GM21423 (cell line): ENCODE data around the gene ZC3H8.

Source experiments
- ATAC-seq: cut with Tn5 transposase; IDR thresholded peaks from one replicate; pipeline ENCODE4 v1.9.1; 2021; ENCODE audit warnings: mild to moderate bottlenecking, moderate library complexity; ENCODE audit not compliant: unreplicated experiment

Gene ZC3H8

DNA sequence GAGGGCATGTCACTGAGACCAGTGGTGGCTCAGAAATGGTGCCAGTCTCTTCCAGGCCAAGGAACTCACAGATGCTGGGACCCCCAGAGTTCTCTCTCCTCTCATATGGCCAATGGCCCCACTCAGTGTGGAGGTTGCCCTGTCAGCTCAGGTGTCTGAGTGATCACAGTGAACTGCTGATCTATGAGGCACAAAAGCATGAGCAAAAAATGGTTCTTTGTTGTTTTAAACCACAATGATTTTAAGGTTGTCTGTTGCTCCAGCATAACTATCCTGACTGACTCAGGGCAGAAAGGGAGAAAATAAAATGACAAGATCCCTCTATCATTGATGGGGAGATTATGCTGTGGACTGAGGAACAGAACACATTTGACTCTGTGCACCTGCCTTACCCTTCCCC, 58.9 kb downstream of the ZC3H8 start:
- ATAC-seq: no peak

DNA sequence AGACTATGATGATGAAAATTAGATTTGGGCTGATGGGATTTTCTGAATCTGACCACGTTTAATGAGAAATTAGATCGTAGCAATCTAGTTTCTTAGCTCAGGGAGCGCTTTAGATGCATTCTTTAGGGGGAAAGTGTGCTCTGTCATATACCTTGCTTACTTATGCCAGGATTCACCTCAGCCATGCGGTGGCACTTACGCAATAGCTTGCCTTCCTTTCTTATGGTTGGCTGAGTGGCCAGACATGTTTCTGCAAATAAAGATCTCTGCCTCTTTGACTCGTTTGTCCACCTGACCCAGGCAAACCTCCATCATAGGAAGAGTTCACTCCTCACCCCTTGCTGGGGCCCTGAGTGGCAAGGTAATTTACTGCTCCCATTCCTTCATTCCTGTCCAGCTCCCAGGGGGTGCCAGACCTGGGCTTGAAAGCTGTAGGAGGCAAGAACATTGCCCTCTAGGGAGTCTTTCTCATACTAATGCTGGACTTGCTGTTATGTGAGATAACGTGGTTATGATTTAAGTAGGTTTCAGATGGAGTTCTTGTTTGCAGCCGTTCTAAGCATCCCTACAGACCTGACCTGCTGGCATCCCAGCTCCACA, 59.6 kb downstream of the ZC3H8 start:
- no peak for ATAC-seq

DNA sequence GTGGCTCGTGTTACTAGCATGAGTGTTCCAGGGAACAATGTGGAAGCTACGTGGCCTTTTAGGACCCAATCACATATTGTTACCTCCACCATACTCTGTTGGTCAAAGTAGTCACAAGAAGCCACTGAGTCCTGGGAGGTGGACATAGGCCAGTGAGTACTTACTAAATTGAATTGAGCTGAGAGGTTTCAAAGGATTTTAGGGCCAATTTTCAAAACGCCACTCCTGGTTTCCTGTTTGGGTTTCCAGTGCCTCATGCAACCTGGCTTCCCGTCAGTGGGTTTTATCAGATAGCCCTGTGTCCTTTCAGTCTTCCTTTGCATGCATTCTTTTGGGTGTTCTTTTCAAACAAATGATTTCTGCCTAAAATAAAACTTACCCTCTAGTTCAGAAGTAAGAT, 60.4 kb downstream of the ZC3H8 start:
- no peak for ATAC-seq

DNA sequence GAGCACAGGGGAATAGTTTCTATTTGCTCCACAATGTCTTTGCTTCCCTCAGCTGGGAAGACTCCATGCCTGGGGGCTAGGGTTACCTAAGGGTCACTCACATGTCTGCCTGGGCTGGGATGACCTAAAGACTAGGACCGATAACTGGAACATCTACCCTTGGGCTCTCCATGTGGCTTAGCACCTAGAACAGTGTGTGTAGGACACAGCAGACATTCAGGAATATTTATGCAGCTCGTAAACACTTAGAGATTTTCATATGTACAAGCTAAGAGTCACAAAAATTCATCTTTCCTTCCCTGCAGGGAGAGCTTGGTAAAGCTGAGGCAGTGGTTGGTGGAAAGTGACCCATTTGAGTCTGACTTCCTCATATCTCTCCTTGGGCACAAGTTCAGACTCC, 60.8 kb downstream of the ZC3H8 start:
- no peak for ATAC-seq

DNA sequence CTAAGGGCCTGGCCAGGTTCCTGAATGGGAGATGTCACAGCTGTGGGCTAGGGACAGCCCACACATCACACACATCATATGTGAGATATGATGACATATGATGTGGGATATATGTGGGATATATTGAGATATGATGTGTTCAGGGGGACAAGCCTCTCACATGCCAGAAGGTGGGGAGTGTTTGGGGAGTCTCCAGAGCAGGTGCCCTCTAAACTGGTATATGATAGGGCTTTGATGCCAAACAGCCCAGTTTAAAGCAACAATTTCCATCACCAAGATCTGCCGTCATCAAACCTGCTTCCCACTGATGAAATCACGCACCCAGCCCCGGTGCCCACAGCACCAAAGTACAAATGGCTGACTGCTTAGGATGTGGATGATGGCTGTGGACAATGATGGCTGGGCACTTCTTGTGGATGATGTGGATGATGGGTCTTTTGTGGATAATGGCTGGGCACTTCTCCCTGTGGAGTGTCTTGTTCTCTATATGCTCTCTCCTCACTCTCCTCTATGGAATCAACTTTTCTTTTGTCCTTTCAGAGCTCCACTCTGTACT, 65.8 kb downstream of the ZC3H8 start:
- ATAC-seq: no peak

DNA sequence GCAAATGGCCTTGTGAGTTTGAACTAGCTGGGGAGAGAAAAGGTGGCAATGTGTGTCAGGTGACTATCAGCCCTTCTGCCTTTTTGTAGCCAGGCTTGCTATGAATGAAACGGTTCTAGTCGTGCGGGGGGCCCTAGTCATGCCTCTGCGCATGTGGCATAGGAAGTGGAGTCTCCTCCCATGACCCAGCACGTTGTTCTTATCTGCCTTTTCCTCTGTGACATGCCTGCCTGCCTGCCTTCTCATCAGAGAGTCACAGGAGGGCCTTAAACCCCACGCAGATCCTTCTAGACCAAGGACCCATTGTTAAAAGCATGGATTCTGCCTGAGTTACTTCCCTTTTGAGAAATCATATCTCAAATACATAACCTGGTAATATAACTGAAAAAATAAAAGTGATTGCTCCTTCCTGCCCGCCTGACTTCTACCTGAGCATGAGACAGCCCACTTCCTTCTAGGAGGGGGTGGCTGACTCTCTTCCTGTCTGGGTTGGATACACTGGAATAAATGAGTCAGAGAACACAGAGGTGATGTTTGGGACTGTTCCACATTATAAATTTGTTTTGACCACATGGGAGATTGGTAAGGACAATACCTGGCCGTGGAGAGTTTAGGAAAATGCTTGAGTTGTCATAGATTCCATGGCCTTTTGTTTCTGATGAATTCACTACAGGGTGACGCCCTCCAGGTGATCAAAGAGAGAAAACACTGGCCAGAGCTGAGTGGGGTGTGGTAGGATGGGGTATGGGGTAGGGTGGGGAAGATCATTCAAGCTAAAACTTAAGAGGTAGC, 66.8 kb downstream of the ZC3H8 start:
- ATAC-seq: no peak

DNA sequence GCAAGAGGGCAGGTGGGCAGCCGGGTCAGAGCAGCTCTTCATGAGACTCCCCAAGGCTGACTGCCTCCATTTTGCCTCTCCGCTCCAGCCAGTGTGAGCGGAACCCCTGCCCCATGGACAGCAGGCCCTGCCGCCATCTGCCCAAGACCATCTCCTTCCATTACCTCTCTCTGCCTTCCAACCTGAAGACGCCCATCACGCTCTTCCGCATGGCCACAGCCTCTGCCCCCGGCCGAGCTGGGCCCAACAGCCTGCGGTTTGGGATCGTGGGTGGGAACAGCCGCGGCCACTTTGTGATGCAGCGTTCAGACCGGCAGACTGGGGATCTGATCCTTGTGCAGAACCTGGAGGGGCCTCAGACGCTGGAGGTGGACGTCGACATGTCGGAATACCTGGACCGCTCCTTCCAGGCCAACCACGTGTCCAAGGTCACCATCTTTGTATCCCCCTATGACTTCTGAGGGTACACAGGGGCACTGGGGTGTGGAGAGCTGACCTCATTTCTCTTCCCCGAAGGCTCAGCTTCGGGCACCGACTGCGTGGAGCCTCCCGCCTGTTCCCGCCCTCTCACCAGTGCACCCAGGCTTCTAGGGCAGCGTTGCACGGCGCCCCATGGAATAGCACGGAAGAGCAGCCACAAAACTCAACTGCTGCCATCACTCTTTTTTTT, 67.7 kb downstream of the ZC3H8 start:
- no peak for ATAC-seq

DNA sequence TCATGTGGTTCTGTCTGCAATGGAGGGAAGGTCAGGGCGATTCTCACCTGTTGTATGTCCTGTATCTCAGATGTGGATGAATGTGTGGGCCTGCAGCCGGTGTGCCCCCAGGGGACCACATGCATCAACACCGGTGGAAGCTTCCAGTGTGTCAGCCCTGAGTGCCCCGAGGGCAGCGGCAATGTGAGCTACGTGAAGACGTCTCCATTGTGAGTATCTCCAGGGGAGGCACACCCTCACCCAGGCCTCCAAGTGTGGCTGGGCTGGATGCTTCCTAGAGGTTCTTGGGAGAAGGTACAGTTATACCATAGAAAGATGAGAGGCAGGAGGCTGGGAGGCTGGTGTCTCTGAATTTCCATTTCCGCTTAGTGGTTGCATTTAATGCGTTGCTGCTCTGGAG, 69.7 kb downstream of the ZC3H8 start:
- no peak for ATAC-seq

DNA sequence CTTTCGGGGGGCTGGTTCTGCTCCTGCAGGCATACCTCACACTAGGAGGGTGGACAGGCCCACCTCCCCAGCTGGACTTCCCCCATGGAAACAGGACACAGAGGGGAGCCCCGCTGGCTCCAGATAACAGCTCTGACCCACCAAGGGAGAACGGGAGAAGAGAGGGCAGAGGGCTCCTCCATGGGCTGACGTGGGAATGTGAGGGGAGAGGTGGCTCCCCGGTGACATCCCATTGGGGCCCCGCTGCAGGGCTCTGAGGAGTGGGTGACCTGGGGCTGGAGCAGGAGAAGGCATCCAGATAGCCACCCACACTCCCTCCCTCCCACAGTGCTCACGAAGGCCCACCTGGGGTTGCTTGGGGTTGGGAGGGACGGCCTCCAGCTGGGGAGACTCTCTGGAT, 70.7 kb downstream of the ZC3H8 start:
- ATAC-seq: no peak

DNA sequence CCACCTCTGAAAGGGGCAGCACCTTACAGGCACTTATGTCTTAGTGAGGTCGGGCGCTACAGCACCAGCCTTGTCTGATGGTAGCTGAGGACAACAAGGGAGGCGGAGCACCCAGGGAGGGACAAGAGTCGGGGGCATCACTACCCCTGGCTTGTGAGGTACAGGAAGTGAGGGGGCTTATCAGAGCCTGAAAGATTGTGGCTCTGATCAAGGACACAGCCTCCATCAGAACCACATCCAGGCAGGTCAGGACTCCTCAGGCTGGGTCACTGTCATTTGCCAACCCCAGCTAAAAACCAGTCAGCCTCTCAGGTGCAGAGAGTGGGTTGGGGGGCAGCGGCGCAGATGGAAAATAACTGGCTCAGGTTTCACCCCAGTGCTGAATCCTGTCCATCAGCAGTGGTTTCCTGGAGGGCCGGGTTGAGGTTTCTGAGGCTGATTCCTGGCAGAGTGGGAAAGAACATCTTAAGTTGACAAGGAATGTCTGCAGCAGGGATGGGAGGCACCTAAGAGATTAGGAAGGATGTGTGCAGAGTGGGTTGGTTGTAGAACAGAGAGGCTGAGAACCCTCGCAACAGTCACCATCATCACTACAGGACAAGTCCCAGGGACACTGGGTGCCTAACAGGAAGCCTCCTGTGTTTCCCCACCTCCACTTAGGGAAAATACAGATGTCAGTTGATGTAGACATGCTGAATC, 71.4 kb downstream of the ZC3H8 start:
- ATAC-seq: no peak

DNA sequence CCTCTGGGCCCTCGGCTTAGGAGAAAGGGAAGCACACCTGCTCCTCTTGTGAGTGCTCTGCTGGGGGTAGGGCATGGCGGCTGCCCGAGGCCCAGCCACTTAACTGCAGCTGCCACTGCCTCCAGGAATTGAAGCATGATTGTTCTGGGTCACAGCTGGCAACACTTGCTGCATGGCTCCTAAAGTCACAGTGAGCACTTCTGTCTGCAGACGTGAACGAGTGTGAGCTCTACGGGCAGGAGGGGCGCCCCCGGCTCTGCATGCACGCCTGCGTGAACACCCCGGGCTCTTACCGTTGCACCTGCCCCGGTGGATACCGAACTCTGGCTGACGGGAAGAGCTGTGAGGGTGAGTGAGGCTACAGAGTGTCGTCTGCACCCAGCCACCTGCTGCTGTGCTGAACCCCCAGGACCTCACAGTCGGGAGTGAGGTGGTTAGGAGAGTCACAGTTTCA, 72.2 kb downstream of the ZC3H8 start:
- no peak for ATAC-seq

DNA sequence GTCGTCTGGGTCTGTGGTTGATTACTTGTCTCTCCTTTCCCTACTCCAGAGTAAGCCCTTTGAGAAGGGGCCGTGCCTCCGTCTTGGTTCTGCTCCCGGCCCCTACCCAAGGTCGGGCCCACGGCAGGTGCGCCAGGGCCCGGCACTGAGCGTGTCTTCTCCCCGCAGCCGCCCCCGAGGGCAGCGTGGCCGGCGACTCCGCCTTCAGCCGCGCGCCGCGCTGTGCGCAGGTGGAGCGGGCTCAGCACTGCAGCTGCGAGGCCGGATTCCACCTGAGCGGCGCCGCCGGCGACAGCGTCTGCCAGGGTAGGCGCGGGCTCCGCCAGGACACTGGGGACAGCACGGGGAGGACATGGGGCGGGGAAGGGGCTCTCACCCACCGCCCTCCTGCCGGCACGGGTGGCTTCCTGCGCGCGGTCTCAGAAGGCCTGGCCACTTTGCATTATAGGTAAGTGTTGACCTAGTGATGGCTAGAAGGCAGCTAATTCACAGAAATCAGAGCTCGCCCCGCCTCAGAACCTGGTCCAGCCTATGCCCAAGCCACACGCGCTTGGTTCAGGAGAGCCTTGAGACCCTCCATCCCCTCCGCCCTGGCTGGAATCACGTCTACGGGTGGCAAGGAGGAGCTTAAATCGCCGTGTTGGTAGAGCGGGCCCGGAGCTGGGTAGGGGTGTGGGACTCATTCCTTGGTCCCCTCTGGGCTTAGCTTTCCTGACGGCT, 73.1 kb downstream of the ZC3H8 start:
- ATAC-seq: no peak

DNA sequence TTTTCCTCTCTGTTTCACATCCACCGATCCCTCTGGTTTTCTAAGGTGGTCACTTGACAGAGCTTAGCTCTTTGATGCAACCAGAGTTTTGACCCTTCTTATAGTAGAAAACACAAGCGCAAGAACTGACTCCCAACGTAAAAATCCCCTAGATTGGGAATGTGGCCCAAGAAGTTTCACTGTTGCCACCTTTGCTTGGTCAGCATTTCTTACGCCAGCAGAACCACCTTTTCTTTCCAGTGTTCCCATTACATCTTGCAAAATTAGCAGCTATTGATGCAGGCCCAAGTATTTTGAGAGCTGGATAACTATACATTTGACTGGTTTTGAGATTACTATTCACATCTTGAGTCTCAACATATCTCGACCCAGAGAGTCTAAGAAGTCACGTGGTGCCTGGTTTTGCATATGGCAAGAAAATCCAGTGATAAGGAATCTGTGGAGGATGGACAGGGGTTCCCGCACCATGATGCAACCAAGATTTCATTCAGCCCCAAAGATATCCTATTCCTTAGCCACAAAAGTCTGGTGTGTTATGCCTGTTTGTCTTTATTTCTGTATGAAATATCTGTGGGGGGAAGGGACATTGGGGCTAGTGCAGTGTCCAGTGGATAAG, 78.8 kb downstream of the ZC3H8 start:
- ATAC-seq: no peak

DNA sequence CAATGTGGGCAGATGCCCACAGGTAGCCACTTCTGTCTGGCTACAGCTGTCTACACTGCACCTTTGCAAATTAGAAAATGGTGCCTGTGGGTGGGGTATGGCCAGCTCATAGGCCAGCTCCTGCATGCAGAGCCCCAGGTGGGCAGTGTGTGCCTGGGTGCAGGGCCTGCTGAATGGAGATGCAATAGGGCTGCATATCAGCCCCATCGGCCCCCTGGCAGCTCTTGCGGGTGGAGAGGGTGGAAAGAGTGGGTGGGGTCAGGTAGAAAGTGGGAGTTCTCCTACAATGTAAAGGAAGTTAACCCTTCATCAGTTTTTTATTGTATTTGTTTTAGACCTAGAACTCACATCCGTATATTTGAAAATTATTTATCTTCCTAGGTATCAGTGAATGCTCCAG, 79.5 kb downstream of the ZC3H8 start:
- no peak for ATAC-seq

DNA sequence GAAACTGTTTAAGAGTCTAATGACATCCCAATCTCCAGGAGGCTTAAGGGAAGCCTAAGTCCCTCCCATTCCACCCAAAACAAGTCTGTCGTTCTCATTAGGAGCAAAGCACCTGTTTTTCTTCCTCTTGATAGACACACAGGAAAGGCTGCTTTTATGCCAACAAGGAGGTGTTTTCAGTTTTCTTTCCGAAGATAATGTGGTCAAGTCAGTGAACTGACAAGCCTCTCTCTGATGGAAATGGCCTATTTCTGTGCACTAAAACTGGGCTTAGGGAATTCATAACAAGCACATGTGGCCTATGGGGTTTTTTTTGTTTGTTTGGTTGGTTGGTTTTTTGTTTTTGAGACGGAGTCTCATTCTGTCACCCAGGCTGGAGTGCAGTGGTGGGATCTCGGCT, 80.5 kb downstream of the ZC3H8 start:
- ATAC-seq: no peak

DNA sequence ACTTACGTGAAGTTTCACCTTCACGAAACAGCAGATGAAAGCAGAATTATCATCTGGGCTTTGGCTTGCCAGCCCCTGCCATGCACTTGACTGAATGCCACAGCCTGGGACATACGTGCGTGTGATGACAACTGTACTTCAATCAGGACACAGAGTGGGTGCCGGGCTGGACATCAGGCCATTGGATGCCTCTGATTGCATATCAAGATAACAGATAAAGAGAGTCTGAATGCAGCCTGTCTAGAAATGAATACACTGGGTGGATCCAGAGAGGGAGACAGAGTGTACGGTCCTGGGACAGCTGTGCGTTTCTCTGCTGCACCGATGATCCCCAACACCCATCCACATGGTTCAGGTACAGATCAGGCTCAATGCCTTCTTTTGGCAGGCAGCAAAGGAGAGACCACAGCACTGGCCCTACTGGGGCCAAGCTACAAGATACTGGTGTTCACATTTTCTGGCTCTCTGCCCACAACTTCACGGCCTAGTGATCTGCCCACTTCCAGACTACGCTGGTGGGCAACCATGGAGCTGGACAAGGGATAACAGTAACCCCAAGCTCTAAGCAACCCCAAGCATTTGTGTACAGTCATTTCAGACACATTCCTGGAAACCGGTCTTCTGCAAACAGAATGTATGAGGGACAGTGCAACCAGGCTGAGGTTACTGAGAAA, 81.1 kb downstream of the ZC3H8 start:
- ATAC-seq: no peak

DNA sequence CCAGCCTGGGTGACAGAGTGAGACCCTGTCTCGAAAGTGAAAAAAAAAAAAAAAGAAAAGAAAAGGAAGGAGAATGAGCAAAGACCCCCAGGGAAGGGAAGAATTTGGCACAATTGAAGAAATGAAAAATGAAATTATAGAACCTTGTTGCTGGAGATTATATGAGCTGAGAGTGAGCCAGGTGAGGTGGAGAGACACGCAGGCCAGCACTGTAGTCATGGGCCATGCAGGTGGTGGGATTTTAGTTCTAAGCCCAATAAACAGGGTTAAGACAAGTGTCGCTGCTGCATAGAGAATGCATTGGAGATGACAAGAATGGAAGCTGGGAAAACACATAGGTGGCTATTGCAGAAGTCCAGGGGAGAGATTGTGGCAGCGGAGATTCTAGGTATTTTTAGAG, 84.3 kb downstream of the ZC3H8 start:
- no peak for ATAC-seq

DNA sequence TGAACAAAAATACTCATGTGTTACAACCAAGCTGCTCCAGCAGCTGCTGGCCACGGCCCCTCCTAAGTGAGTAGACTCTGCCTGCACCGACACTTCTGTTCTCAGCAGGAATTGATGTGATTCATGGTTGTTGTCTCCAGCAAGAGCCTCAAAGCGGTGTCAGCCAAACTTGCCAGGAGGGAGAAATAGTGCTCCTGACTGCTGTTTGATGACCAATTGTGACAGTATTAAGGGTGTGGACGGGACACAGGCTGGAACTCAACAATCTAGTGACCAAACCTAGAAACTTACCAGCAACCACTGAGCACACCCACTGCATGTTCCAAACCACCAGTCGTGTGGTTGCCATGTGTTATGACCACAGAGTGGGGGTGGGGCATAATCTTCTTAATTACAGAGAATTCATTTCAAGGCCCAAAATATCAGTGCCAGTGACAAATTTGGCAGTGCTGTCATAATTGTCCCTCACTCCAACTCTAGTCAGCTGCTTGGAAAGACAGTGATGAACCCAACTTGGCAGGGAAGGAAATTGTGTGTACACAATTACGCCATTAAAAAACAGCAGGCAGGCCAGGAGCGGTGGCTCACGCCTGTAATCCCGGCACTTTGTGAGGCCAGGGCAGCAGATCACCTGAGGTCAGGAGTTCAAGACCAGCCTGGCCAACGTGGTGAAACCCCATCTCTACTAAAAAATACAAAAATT, 86.3 kb downstream of the ZC3H8 start:
- ATAC-seq: no peak
